Activated T-cell treated with anti-CD3 and anti-CD28 coated beads, Interleukin-2, amount 50 U/mL, for 24 hours (primary cell): ENCODE measurements around the gene RCHY1.
A peak's percentile ranks its signal among the peaks of the same experiment; 100 is the strongest.

Experiments used
- DNase-seq: peaks from one replicate; pipeline ENCODE4 v3.0.0-alpha.2; 2020
- H3K27ac Mint-ChIP-seq: 2 replicates; pipeline ENCODE4 v1.8.0; 2020; ENCODE audit warnings: mild to moderate bottlenecking, mixed read lengths
- H3K27me3 Mint-ChIP-seq: 2 replicates; pipeline ENCODE4 v1.8.0; 2020; ENCODE audit warnings: mixed read lengths
- H3K36me3 Mint-ChIP-seq: 2 replicates; pipeline ENCODE4 v1.8.0; 2020; ENCODE audit warnings: low read depth, mixed read lengths
- H3K4me1 Mint-ChIP-seq: 2 replicates; pipeline ENCODE4 v1.8.0; 2020; ENCODE audit warnings: low read depth, mixed read lengths
- H3K4me3 Mint-ChIP-seq: 2 replicates; pipeline ENCODE4 v1.8.0; 2020; ENCODE audit warnings: mild to moderate bottlenecking, moderate library complexity, mixed read lengths
- H3K9me3 Mint-ChIP-seq: 2 replicates; pipeline ENCODE4 v1.8.0; 2020; ENCODE audit warnings: mixed read lengths

RCHY1 gene

GRCh38 chr4:75499900-75500299 lies 14.3 kb downstream of the RCHY1 start:
- H3K36me3 Mint-ChIP-seq, result peaks cover 86% of the 10 kb centered on the region
- no peak overlapping the region for H3K27ac Mint-ChIP-seq
- no peak overlapping the region for H3K4me3 Mint-ChIP-seq

DNA sequence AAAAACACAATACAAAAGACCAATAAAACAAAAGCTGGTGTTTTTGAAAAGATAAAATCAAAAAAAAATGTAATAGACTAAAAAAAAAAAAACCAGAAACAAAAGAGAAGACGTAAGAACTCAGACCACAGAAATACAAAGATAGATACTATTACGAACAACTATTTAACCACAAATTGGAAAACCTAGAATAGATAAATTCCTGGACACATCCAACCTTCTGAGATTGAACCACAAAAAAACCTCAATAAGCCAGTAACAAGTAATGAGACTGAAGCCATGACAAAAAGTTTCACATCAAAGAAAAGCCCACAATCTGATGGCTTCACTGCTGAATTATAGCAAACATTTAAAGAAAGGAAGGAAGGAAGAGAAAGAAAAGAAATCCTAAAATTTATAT lies 16.2 kb downstream of the RCHY1 start:
- peaks cover 5% of the 10 kb centered on the region for H3K9me3 Mint-ChIP-seq

More at GRCh38 chr4:75499900-75500299, 14.3 kb downstream of the RCHY1 start:
- peaks cover 37% of the 10 kb centered on the region for H3K4me1 Mint-ChIP-seq
- no peak for DNase-seq
- H3K27me3 Mint-ChIP-seq, result no peaks in the 10 kb centered on the region
- H3K9me3 Mint-ChIP-seq, result peaks cover 5% of the 10 kb centered on the region

GRCh38 chr4:75497133-75497532 lies 17.1 kb downstream of the RCHY1 start:
- no peaks in the 10 kb centered on the region for H3K27me3 Mint-ChIP-seq
- peaks cover 5% of the 10 kb centered on the region for H3K9me3 Mint-ChIP-seq
- H3K36me3 Mint-ChIP-seq, result peaks cover 85% of the 10 kb centered on the region
- no peak overlapping the region for H3K4me3 Mint-ChIP-seq
- DNase-seq, result no peak
- peak overlapping the region; percentile 26 for H3K27ac Mint-ChIP-seq
- peaks cover 41% of the 10 kb centered on the region for H3K4me1 Mint-ChIP-seq

More for the DNA sequence above, 16.2 kb downstream of the RCHY1 start:
- no peak overlapping the region for H3K27ac Mint-ChIP-seq
- no peaks in the 10 kb centered on the region for H3K27me3 Mint-ChIP-seq
- no peak for DNase-seq
- H3K4me1 Mint-ChIP-seq, result peaks cover 41% of the 10 kb centered on the region
- H3K36me3 Mint-ChIP-seq, result peaks cover 85% of the 10 kb centered on the region
- H3K4me3 Mint-ChIP-seq, result no peak overlapping the region

- Mint-ChIP-seq H3K4me1 (peaks cover 41% of the 10 kb centered on the region), H3K27ac (peak overlapping the region; percentile 41), H3K27me3 (no peaks in the 10 kb centered on the region), H3K4me3 (no peak overlapping the region), H3K36me3 (peaks cover 84% of the 10 kb centered on the region), H3K9me3 (peaks cover 5% of the 10 kb centered on the region)
- no peak for DNase-seq
Measured at GRCh38 chr4:75496406-75496805, 17.8 kb downstream of the RCHY1 start.

GRCh38 chr4:75495476-75495875 lies 18.7 kb downstream of the RCHY1 start:
- Mint-ChIP-seq H3K27me3 (no peaks in the 10 kb centered on the region), H3K4me1 (peaks cover 39% of the 10 kb centered on the region), H3K4me3 (no peak overlapping the region), H3K36me3 (peaks cover 86% of the 10 kb centered on the region), H3K27ac (peak overlapping the region; percentile 9), H3K9me3 (peaks cover 5% of the 10 kb centered on the region)
- no peak for DNase-seq

DNA sequence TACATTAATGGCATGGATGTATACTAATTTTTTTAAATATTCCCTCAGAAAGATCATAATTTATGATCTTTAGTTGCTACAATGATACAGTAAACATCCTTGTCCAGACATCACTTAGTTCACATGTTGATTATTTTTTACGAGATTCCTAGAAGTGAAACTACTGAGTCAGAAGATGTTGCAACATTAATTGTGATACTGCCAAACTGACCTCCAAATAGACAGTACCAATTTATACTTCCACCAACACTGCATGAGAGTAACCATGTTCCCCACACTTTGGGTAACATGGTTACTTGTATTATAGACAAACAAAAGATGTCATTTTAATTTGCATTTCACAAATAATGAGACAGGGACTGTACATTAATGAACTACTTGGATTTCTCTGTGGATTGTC lies 19.6 kb downstream of the RCHY1 start:
- H3K27me3 Mint-ChIP-seq, result no peaks in the 10 kb centered on the region
- peaks cover 39% of the 10 kb centered on the region for H3K4me1 Mint-ChIP-seq
- DNase-seq, result no peak
- H3K9me3 Mint-ChIP-seq, result peaks cover 5% of the 10 kb centered on the region
- H3K36me3 Mint-ChIP-seq, result peaks cover 86% of the 10 kb centered on the region
- no peak overlapping the region for H3K27ac Mint-ChIP-seq
- no peak overlapping the region for H3K4me3 Mint-ChIP-seq

DNA sequence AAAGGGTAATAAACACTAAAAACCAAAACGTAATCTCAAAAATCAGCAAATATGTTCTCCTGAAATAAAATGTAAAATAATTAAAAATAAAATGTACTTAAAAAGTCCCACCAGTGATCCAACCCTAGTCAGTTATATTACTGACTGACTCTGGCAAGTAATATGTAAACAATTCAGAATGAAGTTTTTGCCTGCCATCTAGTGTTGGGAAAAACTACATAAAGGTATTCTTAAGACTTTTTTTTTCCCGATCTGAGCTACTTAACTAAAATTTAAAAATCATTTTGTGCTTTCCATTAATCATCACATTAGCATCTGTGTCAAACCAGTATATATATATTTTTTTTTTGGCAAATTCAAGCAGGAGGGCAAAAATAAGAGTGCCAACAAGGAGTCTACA lies 24.0 kb downstream of the RCHY1 start:
- Mint-ChIP-seq H3K27ac (peak overlapping the region; percentile 14), H3K36me3 (peaks cover 72% of the 10 kb centered on the region), H3K9me3 (no peaks in the 10 kb centered on the region), H3K27me3 (no peaks in the 10 kb centered on the region), H3K4me1 (peaks cover 6% of the 10 kb centered on the region), H3K4me3 (no peak overlapping the region)
- no peak for DNase-seq

DNA sequence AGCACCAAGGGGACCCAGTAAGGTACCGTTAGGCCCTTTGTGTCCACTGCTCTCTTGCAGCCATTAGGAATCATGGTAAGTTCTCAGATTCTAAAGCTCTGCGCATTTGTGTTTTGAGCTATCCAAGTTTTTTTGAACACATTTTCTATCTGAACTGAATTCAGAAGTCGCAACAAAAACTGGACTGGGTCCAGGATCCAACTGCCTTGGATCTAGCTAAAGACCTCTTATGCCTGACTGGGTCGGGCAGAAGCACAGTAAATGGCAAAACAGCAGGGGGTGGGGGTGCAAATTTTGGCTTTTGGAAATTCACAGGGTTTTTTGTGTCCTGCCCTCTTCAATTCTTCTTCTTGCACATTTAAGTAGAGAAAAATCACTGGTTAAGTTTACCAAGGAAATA lies 30.0 kb downstream of the RCHY1 start:
- Mint-ChIP-seq H3K4me3 (no peak overlapping the region), H3K4me1 (no peaks in the 10 kb centered on the region), H3K36me3 (peaks cover 79% of the 10 kb centered on the region), H3K9me3 (no peaks in the 10 kb centered on the region), H3K27me3 (no peaks in the 10 kb centered on the region), H3K27ac (no peak overlapping the region)
- DNase-seq, result no peak

DNA sequence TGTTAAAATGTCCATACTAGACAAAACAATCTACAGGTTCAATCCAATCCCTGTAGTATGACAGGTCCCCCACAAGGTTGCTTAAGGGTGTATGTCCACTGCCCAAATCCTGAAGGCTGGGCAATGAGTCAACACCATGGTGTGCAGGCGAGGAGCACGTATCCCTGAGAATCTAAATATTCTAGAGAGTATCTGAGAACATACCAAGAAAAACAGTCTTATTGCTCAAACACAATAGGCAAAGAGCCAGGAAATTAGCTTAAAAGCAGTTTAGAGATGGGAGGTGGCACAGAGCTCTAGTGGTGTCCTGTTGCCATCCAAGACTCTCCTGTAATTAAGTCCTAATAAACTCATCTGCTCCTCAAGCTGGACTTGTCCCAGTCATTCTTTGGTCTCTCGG lies 37.0 kb downstream of the RCHY1 start:
- Mint-ChIP-seq H3K36me3 (peaks cover 75% of the 10 kb centered on the region), H3K27ac (no peak overlapping the region)

GRCh38 chr4:75470738-75471137 lies 43.5 kb downstream of the RCHY1 start:
- Mint-ChIP-seq H3K27me3 (no peaks in the 10 kb centered on the region), H3K27ac (no peak overlapping the region), H3K4me1 (no peaks in the 10 kb centered on the region), H3K9me3 (no peaks in the 10 kb centered on the region), H3K4me3 (no peak overlapping the region), H3K36me3 (peaks cover 14% of the 10 kb centered on the region)
- no peak for DNase-seq

More for the DNA sequence above, 37.0 kb downstream of the RCHY1 start:
- Mint-ChIP-seq H3K4me1 (no peaks in the 10 kb centered on the region), H3K4me3 (no peak overlapping the region), H3K27me3 (no peaks in the 10 kb centered on the region), H3K9me3 (no peaks in the 10 kb centered on the region)
- DNase-seq, result no peak

DNA sequence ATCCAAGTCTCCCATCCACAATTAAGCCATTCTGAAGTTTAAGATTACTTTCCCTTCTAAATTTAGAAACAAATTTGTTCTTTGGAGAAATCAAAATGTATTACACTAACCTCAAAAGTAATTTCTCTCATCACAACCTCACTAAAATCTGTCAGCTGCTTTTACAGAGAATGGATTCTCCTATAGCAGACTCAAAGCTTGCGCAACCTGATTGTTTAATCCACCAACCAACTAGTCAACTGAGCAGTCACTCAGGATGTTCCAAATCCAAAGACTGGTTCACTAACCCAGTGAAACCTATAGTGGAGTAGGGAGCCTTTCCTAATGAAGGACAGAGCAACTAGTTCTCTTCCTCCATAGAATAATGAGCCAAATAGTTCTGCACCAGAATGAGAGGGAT lies 44.3 kb downstream of the RCHY1 start:
- no peak overlapping the region for H3K27ac Mint-ChIP-seq
- no peaks in the 10 kb centered on the region for H3K9me3 Mint-ChIP-seq
- H3K27me3 Mint-ChIP-seq, result no peaks in the 10 kb centered on the region
- no peak overlapping the region for H3K4me3 Mint-ChIP-seq
- no peak for DNase-seq
- H3K4me1 Mint-ChIP-seq, result no peaks in the 10 kb centered on the region
- peaks cover 6% of the 10 kb centered on the region for H3K36me3 Mint-ChIP-seq

DNA sequence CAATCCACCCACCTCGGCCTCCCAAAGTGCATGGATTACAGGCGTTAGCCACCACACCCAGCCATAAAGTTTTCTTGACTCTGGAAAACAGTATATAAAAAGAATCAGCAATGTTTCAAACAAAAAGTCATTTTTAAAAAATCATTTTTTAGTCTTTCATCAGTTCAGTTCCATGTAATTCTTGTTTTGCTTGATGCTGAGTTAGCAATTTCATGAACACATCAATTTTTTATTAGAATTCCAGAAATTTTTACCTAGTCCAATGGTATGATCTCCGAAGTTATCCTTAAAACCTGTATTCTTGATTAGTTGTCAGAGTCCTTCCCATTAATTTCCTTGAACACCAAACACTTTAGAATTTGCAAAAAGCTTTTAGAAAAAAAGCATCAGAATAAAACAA lies 56.8 kb downstream of the RCHY1 start:
- Mint-ChIP-seq H3K27ac (no peak overlapping the region), H3K9me3 (no peaks in the 10 kb centered on the region), H3K27me3 (peaks cover 23% of the 10 kb centered on the region), H3K4me3 (no peak overlapping the region), H3K4me1 (no peaks in the 10 kb centered on the region), H3K36me3 (no peaks in the 10 kb centered on the region)
- no peak for DNase-seq

- DNase-seq, result no peak
- Mint-ChIP-seq H3K27me3 (peaks cover 37% of the 10 kb centered on the region), H3K27ac (no peak overlapping the region), H3K36me3 (no peaks in the 10 kb centered on the region), H3K4me1 (no peaks in the 10 kb centered on the region), H3K9me3 (peaks cover 9% of the 10 kb centered on the region), H3K4me3 (no peak overlapping the region)
Measured at GRCh38 chr4:75434105-75434504, 80.1 kb downstream of the RCHY1 start.

DNA sequence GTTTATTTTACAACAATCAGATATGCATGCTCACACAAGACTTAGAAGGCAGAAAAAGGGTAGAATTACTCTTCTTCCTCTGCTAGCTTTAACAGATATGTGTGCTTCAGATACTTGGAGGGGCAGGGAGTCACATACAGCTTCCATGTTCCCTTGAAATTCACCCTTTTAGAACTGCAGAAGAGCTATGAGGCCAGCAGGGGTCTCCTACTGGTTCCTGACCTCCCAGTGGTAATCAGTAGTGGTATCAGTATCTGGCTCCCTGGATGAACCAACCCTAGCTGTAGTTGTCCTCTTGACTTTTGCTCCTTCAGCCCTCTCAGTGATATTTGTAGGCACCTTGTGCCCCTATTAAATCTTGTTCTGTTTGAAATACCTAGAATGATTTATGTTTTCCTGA lies 81.5 kb downstream of the RCHY1 start:
- Mint-ChIP-seq H3K4me3 (no peak overlapping the region), H3K9me3 (peaks cover 9% of the 10 kb centered on the region), H3K27me3 (peaks cover 37% of the 10 kb centered on the region), H3K36me3 (no peaks in the 10 kb centered on the region), H3K4me1 (no peaks in the 10 kb centered on the region), H3K27ac (no peak overlapping the region)
- DNase-seq, result no peak

GRCh38 chr4:75429208-75429607 lies 85.0 kb downstream of the RCHY1 start:
- peaks cover 14% of the 10 kb centered on the region for H3K27me3 Mint-ChIP-seq
- H3K9me3 Mint-ChIP-seq, result no peaks in the 10 kb centered on the region
- no peak overlapping the region for H3K27ac Mint-ChIP-seq
- no peak for DNase-seq
- no peaks in the 10 kb centered on the region for H3K4me1 Mint-ChIP-seq
- no peaks in the 10 kb centered on the region for H3K36me3 Mint-ChIP-seq
- no peak overlapping the region for H3K4me3 Mint-ChIP-seq
